Measurements from ENCODE around the gene RFC3.

The RFC3 gene

GRCh38 chr13:33876716-33877394 is 58.9 kb downstream of the RFC3 start:
- TF ChIP-seq, protein P1, sequence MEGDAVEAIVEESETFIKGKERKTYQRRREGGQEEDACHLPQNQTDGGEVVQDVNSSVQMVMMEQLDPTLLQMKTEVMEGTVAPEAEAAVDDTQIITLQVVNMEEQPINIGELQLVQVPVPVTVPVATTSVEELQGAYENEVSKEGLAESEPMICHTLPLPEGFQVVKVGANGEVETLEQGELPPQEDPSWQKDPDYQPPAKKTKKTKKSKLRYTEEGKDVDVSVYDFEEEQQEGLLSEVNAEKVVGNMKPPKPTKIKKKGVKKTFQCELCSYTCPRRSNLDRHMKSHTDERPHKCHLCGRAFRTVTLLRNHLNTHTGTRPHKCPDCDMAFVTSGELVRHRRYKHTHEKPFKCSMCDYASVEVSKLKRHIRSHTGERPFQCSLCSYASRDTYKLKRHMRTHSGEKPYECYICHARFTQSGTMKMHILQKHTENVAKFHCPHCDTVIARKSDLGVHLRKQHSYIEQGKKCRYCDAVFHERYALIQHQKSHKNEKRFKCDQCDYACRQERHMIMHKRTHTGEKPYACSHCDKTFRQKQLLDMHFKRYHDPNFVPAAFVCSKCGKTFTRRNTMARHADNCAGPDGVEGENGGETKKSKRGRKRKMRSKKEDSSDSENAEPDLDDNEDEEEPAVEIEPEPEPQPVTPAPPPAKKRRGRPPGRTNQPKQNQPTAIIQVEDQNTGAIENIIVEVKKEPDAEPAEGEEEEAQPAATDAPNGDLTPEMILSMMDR (IDR thresholded peaks at IDR 0.05; ENCODE audit: poor library complexity, severe bottlenecking) = no peak
- H3K4me3 ChIP-seq (ENCODE audit: severe bottlenecking) = no peak overlapping the region
- H3K4me1 ChIP-seq (ENCODE audit: insufficient read depth, poor library complexity, severe bottlenecking) = no peaks in the 10 kb centered on the region
- H3K9me3 ChIP-seq (ENCODE audit: severe bottlenecking) = no peaks in the 10 kb centered on the region
- H3K27ac ChIP-seq (ENCODE audit: poor library complexity, severe bottlenecking) = no peak overlapping the region
- H3K27me3 ChIP-seq (ENCODE audit: insufficient read depth, poor library complexity, severe bottlenecking) = no peaks in the 10 kb centered on the region
- no peaks in the 10 kb centered on the region for H3K36me3 ChIP-seq (ENCODE audit: low read depth)
- DNase-seq (ENCODE audit: low spot score) (no peak), ATAC-seq (ENCODE audit: low read depth) (no peak)

GRCh38 chr13:33879118-33879517 is 61.2 kb downstream of the RFC3 start:
- TF ChIP-seq, protein P1 (IDR thresholded peaks at IDR 0.05; ENCODE audit: poor library complexity, severe bottlenecking) = no peak
- H3K4me1 ChIP-seq (ENCODE audit: insufficient read depth, poor library complexity, severe bottlenecking) = no peaks in the 10 kb centered on the region
- no peaks in the 10 kb centered on the region for H3K9me3 ChIP-seq (ENCODE audit: severe bottlenecking)
- no peak for ATAC-seq (ENCODE audit: low read depth)
- no peaks in the 10 kb centered on the region for H3K36me3 ChIP-seq (ENCODE audit: low read depth)
- no peak overlapping the region for H3K4me3 ChIP-seq (ENCODE audit: severe bottlenecking)
- DNase-seq (ENCODE audit: low spot score) = no peak
- no peaks in the 10 kb centered on the region for H3K27me3 ChIP-seq (ENCODE audit: insufficient read depth, poor library complexity, severe bottlenecking)
- H3K27ac ChIP-seq (ENCODE audit: poor library complexity, severe bottlenecking) = no peak overlapping the region

- no peak for ATAC-seq (ENCODE audit: low read depth)
- H3K27ac ChIP-seq (ENCODE audit: poor library complexity, severe bottlenecking) = no peak overlapping the region
- no peaks in the 10 kb centered on the region for H3K9me3 ChIP-seq (ENCODE audit: severe bottlenecking)
- TF ChIP-seq, protein P1 (IDR thresholded peaks at IDR 0.05; ENCODE audit: poor library complexity, severe bottlenecking) = no peak
- no peaks in the 10 kb centered on the region for H3K27me3 ChIP-seq (ENCODE audit: insufficient read depth, poor library complexity, severe bottlenecking)
- no peaks in the 10 kb centered on the region for H3K4me1 ChIP-seq (ENCODE audit: insufficient read depth, poor library complexity, severe bottlenecking)
- H3K36me3 ChIP-seq (ENCODE audit: low read depth) = no peaks in the 10 kb centered on the region
- no peak overlapping the region for H3K4me3 ChIP-seq (ENCODE audit: severe bottlenecking)
- no peak for DNase-seq (ENCODE audit: low spot score)
These were observed 64.9 kb downstream of the RFC3 start for GRCh38 chr13:33882804-33883203.

DNA sequence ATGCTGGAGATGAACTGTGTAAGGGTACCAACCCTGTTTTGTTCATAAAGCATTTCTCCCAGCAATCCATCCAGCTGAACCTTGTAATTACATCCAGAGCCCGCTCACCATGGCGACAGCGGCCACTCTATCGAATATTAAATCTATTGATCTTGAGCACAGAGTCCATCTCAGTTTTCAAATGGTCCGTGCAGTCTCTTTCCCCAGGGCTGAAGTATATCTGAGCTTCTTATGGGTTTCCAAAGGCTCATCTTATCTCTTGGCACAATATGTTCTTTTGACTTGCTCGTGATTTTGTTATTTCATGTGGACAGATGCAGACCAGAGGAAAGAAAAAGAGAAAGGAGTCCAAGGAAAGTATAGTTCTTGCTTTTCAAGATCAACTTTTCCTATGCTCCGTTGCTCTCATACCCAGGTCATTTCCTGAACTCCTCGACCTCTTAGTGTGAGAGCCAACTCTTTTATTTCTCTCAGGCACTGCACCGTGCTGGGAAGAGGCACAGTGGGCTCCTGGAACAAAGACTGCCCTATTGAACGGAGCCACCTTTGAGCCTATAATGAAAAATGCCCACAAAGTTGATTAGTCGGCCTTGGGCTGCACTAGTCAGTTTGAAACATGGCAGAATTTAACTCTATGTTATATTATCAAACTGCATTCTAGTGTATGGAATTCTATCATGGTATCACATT is 66.7 kb downstream of the RFC3 start:
- no peak overlapping the region for H3K4me3 ChIP-seq (ENCODE audit: severe bottlenecking)
- no peaks in the 10 kb centered on the region for H3K4me1 ChIP-seq (ENCODE audit: insufficient read depth, poor library complexity, severe bottlenecking)
- H3K9me3 ChIP-seq (ENCODE audit: severe bottlenecking) = no peaks in the 10 kb centered on the region
- ATAC-seq (ENCODE audit: low read depth) (no peak), DNase-seq (ENCODE audit: low spot score) (no peak)
- no peaks in the 10 kb centered on the region for H3K36me3 ChIP-seq (ENCODE audit: low read depth)
- no peaks in the 10 kb centered on the region for H3K27me3 ChIP-seq (ENCODE audit: insufficient read depth, poor library complexity, severe bottlenecking)
- TF ChIP-seq, protein P1 (IDR thresholded peaks at IDR 0.05; ENCODE audit: poor library complexity, severe bottlenecking) = no peak
- no peak overlapping the region for H3K27ac ChIP-seq (ENCODE audit: poor library complexity, severe bottlenecking)
